ENCODE measurements around the gene MIP. TPM values are rescaled to one million over a fixed set of nuclear protein-coding genes. Genes with fewer than 3 reads are reported as not detected.

The MIP gene
- total and polyA plus RNA-seq, 2 of the 13 experiments (the other 11 are each of a cell fraction or from before 2014, with no cell fraction given) = not detected

- CTCF ChIA-PET (ENCODE audit: low intra/inter-chr PET ratio, low total read pairs) = no interaction called here
- POLR2A ChIA-PET = no interaction called here
- TF ChIP-seq IKZF4 (CRISPR knock-in tag; IDR thresholded peaks at IDR 0.05; ENCODE audit: borderline replicate concordance, low read depth, not compliant biosample characterization) (no peak), PAF1 (CRISPR knock-in tag; IDR thresholded peaks at IDR 0.05) (no peak), GPN1 (CRISPR knock-in tag; IDR thresholded peaks at IDR 0.05; ENCODE audit: borderline replicate concordance) (no peak), PHF5A (CRISPR knock-in tag; IDR thresholded peaks at IDR 0.05; ENCODE audit: low read depth, unreplicated experiment) (no peak), ZNF746 (CRISPR knock-in tag; IDR thresholded peaks at IDR 0.05) (no peak), KDM6A (CRISPR knock-in tag; IDR thresholded peaks at IDR 0.05; ENCODE audit: low read depth) (no peak), RXRA (CRISPR knock-in tag; IDR thresholded peaks at IDR 0.05) (no peak), SYNCRIP (IDR thresholded peaks at IDR 0.05; ENCODE audit: insufficient read depth, low read depth, low read length) (no peak), ZMYM4 (CRISPR knock-in tag; IDR thresholded peaks at IDR 0.05) (no peak), ZEB1 (IDR thresholded peaks at IDR 0.05; ENCODE audit: insufficient replicate concordance, low read depth) (no peak), ZBTB7A (CRISPR knock-in tag; IDR thresholded peaks at IDR 0.05) (no peak), FLYWCH1 (CRISPR knock-in tag; IDR thresholded peaks at IDR 0.05) (no peak), POLR2AphosphoS5 (IDR thresholded peaks at IDR 0.05; ENCODE audit: low read depth, low read length) (no peak), ATF7 (IDR thresholded peaks at IDR 0.05) (no peak), ATF7 (CRISPR knock-in tag; IDR thresholded peaks at IDR 0.05) (no peak), DBP (CRISPR knock-in tag; IDR thresholded peaks at IDR 0.05; ENCODE audit: not compliant biosample characterization) (no peak), HMGXB3 (CRISPR knock-in tag; IDR thresholded peaks at IDR 0.05; ENCODE audit: borderline replicate concordance) (no peak), BRF2 (CRISPR knock-in tag; IDR thresholded peaks at IDR 0.05) (no peak)
- H4K20me1 ChIP-seq (ENCODE audit: insufficient read depth, low read length) = no peaks in the 10 kb centered on the region
- no peak for FAIRE-seq
- ATAC-seq = no peak
- H3K9me3 ChIP-seq (ENCODE audit: low read length) = no peaks in the 10 kb centered on the region
- in situ Hi-C loops (cut with HindIII; ENCODE audit: extremely low pct_ligation_motif_present, low pct_unique_long_range_greater_than_20kb) = no loop called here
- H3K4me3 ChIP-seq (replicated peaks in 1 of 3; ENCODE audit: insufficient read depth in 1 of 3, low read depth in 2 of 3, low read length in 3 of 3) = no peak overlapping the region
- H3K27me3 ChIP-seq (ENCODE audit: control insufficient read depth in 1 of 2, insufficient read depth in 2 of 2, low read length in 2 of 2) = no peaks in the 10 kb centered on the region
- no peaks in the 10 kb centered on the region for H3K4me1 ChIP-seq (ENCODE audit: insufficient read depth, low read length)
- H3K36me3 ChIP-seq (replicated peaks in 1 of 2; ENCODE audit: control insufficient read depth in 1 of 2, insufficient read depth in 2 of 2, low read length in 2 of 2) = peaks cover 13 to 53% of the 10 kb centered on the region in 2 experiments; a peak in 4 of 5 replicates
- intact Hi-C loops (cut with micrococcal nuclease; ENCODE audit: unreplicated experiment) = no loop called here
- 97% methylated on average over 3 of the region's 3 CpGs for WGBS (ENCODE audit: low lambda C conversion rate)
- H3K9ac ChIP-seq (ENCODE audit: insufficient read depth, low read depth, low read length) = no peak overlapping the region
- no peak overlapping the region for H3K27ac ChIP-seq (ENCODE audit: extremely low read length, insufficient read depth, low read length)
- peaks cover 6% of the 10 kb centered on the region for H3K79me2 ChIP-seq (ENCODE audit: insufficient read depth, low read length)
- no TSS peak for BruUV-seq (replicated peaks)
- H2AFZ ChIP-seq (ENCODE audit: low read length) = no peak overlapping the region
- no peak for DNase-seq (ENCODE audit: low spot score)
- no peak overlapping the region for H3K4me2 ChIP-seq (ENCODE audit: low read depth, low read length)
Measured at GRCh38 chr12:56431850-56432249, 22.6 kb downstream of the MIP start.

Measured in HepG2 (cell line).